Sigmoid colon (tissue), 4 donors: ENCODE data around the gene ATP8A1.

Experiments used
- EP300 ChIP-seq, 4 donors: sonication (generic); formaldehyde crosslinking; IDR thresholded peaks; one replicate each; pipeline ENCODE4 v1.6.1; 2017; ENCODE audit warnings: antibody characterized with exemption in 4 of 4
- POLR2A ChIP-seq, 2 donors: fragments of 450-650 bp; IDR thresholded peaks; one replicate each; pipeline ENCODE4 v1.6.1; 2016; ENCODE audit warnings: antibody characterized with exemption in 2 of 2, mild to moderate bottlenecking in 2 of 2, moderate library complexity in 2 of 2
- POLR2AphosphoS5 ChIP-seq, 4 donors: sonication (generic); formaldehyde crosslinking; IDR thresholded peaks; one replicate each; pipeline ENCODE4 v1.6.1; 2017; ENCODE audit warnings: antibody characterized with exemption in 4 of 4
- TF ChIP-seq, protein P1 (sequence below), 4 experiments: fragments of 450-650 bp in 3 of 4; fragments of 200-600 bp in 1 of 4; IDR thresholded peaks; one replicate each; pipeline ENCODE4 v1.5.1; 2016 to 2019; ENCODE audit warnings: antibody characterized with exemption in 4 of 4, mild to moderate bottlenecking in 3 of 4, moderate library complexity in 2 of 4

DNA sequence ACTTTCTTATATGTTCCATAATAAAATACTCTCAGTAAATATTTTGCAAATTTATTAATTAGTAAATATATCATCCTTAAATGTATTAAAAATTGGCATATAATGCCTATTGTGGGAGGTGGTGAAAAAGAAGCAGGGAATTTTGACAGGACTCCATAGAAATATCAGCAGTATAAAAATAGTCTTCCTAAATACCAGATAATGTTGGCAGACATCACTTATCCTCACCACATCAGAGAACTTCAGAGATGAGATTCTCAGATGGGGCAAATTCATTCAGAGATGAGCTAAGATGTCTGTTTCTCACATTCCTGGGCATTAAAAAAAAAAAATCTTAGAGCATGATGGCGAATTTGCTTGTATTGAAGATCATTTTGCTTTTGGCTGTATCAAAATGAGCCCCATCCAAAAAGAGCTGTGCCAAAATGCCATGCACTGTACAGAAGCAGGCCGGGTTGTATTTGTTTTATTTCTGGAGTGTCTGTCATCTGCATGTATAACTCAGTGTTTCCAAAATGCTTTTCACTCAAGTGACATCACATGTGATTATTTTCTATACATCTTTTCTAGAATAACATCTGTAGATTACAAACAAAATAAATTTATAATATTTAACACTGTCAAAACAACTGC is 41.7 kb downstream of the ATP8A1 start:
- TF ChIP-seq, protein P1, sequence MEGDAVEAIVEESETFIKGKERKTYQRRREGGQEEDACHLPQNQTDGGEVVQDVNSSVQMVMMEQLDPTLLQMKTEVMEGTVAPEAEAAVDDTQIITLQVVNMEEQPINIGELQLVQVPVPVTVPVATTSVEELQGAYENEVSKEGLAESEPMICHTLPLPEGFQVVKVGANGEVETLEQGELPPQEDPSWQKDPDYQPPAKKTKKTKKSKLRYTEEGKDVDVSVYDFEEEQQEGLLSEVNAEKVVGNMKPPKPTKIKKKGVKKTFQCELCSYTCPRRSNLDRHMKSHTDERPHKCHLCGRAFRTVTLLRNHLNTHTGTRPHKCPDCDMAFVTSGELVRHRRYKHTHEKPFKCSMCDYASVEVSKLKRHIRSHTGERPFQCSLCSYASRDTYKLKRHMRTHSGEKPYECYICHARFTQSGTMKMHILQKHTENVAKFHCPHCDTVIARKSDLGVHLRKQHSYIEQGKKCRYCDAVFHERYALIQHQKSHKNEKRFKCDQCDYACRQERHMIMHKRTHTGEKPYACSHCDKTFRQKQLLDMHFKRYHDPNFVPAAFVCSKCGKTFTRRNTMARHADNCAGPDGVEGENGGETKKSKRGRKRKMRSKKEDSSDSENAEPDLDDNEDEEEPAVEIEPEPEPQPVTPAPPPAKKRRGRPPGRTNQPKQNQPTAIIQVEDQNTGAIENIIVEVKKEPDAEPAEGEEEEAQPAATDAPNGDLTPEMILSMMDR (IDR thresholded peaks at IDR 0.05): no peak
- TF ChIP-seq EP300 (IDR thresholded peaks at IDR 0.05) (no peak), POLR2AphosphoS5 (IDR thresholded peaks at IDR 0.05) (no peak), POLR2A (IDR thresholded peaks at IDR 0.05) (no peak)
